BLaER1 (cell line): Measurements from ENCODE around the gene ATF4.

ENCODE experiments used
- H3K27ac ChIP-seq: shearing (Covaris generic); formaldehyde crosslinking; 2 replicates; pipeline ENCODE4 v1.8.1; 2022
- H3K27me3 ChIP-seq: shearing (Covaris generic); formaldehyde crosslinking; 2 replicates; pipeline ENCODE4 v1.8.1; 2022
- H3K36me3 ChIP-seq: shearing (Covaris generic); formaldehyde crosslinking; 2 replicates; pipeline ENCODE4 v1.8.1; 2022
- H3K4me1 ChIP-seq: shearing (Covaris generic); formaldehyde crosslinking; 2 replicates; pipeline ENCODE4 v1.8.1; 2022
- H3K4me2 ChIP-seq: shearing (Covaris generic); formaldehyde crosslinking; 2 replicates; pipeline ENCODE4 v1.8.1; 2022
- H3K4me3 ChIP-seq: shearing (Covaris generic); formaldehyde crosslinking; 2 replicates; pipeline ENCODE4 v1.8.1; 2022
- H3K9ac ChIP-seq: shearing (Covaris generic); formaldehyde crosslinking; 2 replicates; pipeline ENCODE4 v1.8.1; 2022
- H3K9me3 ChIP-seq: shearing (Covaris generic); formaldehyde crosslinking; 2 replicates; pipeline ENCODE4 v1.8.1; 2022
- H4K20me1 ChIP-seq: shearing (Covaris generic); formaldehyde crosslinking; 2 replicates; pipeline ENCODE4 v1.8.1; 2022
- Cebpa-rat ChIP-seq: shearing (Covaris generic); IDR thresholded peaks from 2 replicates; pipeline ENCODE4 v1.8.1; 2022

ATF4 gene

GRCh38 chr22:39510529-39511149 lies 9.7 kb upstream of the ATF4 start:
- Histone ChIP-seq H3K9me3 (no peaks in the 10 kb centered on the region), H3K4me2 (no peak overlapping the region), H3K27me3 (no peaks in the 10 kb centered on the region), H3K9ac (no peak overlapping the region), H3K27ac (no peak overlapping the region), H3K4me1 (peaks cover 6% of the 10 kb centered on the region; the same call in 1 of the 2 replicates), H3K4me3 (no peak overlapping the region), H3K36me3 (peaks cover 100% of the 10 kb centered on the region), H4K20me1 (peaks cover 94% of the 10 kb centered on the region)
- no peak for TF ChIP-seq Cebpa-rat

DNA sequence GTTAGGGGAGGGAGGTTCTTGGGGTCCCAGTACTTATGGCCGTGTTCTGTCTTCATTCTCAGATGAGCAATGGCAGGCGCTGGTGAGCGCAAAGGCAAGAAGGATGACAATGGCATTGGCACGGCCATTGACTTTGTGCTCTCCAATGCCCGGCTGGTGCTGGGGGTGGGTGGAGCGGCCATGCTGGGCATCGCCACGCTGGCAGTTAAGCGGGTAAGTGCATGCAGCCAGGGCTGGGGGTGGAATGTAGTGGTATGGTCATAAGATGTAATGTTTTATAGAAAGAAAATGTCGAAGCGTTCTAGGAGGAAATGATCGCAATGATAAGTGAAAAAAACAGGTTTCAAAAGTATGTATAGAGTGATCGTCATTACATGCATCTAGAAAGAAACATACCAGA lies 9.1 kb upstream of the ATF4 start:
- Histone ChIP-seq H3K9me3 (no peaks in the 10 kb centered on the region), H3K27me3 (no peaks in the 10 kb centered on the region), H3K4me2 (no peak overlapping the region), H3K36me3 (peaks cover 100% of the 10 kb centered on the region), H4K20me1 (peaks cover 88% of the 10 kb centered on the region), H3K4me3 (no peak overlapping the region), H3K9ac (no peak overlapping the region), H3K27ac (no peak overlapping the region), H3K4me1 (peaks cover 6% of the 10 kb centered on the region; the same call in 1 of the 2 replicates)
- no peak for TF ChIP-seq Cebpa-rat

DNA sequence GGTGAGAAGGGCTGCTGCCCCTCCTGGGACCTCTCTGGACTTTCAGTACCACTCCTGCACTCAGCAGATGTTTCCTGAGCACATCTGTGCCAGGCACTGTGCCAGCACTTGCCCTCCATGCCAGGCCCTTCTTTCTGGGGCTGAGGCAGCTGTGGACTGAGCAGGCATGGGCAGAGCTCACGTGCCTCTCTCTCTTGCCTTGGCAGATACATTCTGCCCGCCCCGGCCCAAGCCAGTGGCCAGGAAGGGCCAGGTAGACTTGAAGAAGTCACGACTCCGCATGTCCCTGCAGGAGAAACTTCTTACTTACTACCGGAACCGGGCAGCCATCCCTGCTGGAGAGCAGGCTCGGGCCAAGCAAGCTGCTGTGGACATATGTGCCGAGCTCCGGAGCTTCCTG lies 8.3 kb upstream of the ATF4 start:
- no peak overlapping the region for H3K27ac ChIP-seq
- peaks cover 6% of the 10 kb centered on the region; the same call in 1 of the 2 replicates for H3K4me1 ChIP-seq
- no peaks in the 10 kb centered on the region for H3K9me3 ChIP-seq
- H3K4me2 ChIP-seq, result no peak overlapping the region
- peaks cover 100% of the 10 kb centered on the region for H3K36me3 ChIP-seq
- H3K4me3 ChIP-seq, result no peak overlapping the region
- no peak for TF ChIP-seq Cebpa-rat
- H3K27me3 ChIP-seq, result no peaks in the 10 kb centered on the region
- H3K9ac ChIP-seq, result no peak overlapping the region
- H4K20me1 ChIP-seq, result peaks cover 80% of the 10 kb centered on the region

- TF ChIP-seq Cebpa-rat, result no peak
- peaks cover 19% of the 10 kb centered on the region for H3K4me1 ChIP-seq
- peaks cover 91% of the 10 kb centered on the region for H3K36me3 ChIP-seq
- H3K9ac ChIP-seq, result no peak overlapping the region
- H3K27ac ChIP-seq, result no peak overlapping the region
- peaks cover 62% of the 10 kb centered on the region for H4K20me1 ChIP-seq
- no peak overlapping the region for H3K4me3 ChIP-seq
- H3K9me3 ChIP-seq, result no peaks in the 10 kb centered on the region
- H3K27me3 ChIP-seq, result no peaks in the 10 kb centered on the region
- H3K4me2 ChIP-seq, result no peak overlapping the region
These were observed 6.6 kb upstream of the ATF4 start for GRCh38 chr22:39513791-39514190.

DNA sequence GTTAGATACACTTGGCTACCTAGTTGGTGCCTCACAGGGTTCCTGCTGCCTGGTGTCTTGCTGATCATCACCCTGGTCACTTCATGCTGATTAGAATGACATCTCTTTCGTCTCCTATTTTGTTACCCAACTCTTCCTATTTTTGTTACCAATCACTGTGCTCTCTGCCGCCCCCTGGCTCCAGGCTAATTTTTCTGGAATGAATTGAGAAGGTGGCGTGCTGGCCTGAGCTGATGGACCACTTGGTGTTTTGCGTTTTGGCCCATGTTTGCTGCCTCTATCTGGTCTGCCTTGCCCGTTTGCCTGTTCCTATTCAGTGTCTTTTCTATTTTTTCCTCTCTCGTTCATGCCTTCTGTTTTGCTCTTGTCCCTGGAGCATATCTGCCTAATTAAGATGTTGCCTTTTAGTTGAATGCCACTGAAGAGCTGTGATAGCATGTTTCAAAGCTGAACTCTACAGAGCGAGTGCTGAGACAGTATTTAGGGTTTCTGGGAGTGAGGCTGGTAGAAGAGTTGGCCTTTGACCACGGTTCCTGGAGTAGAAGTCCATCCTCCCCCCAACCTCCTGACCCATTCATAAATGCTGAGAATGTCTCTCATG lies 5.9 kb upstream of the ATF4 start:
- Histone ChIP-seq H3K27me3 (no peaks in the 10 kb centered on the region), H3K4me3 (no peak overlapping the region), H3K4me1 (peaks cover 23% of the 10 kb centered on the region), H3K36me3 (peaks cover 84% of the 10 kb centered on the region), H3K9ac (no peak overlapping the region), H3K9me3 (no peaks in the 10 kb centered on the region), H3K27ac (no peak overlapping the region), H4K20me1 (peaks cover 55% of the 10 kb centered on the region), H3K4me2 (no peak overlapping the region)
- TF ChIP-seq Cebpa-rat, result no peak

GRCh38 chr22:39515266-39516050 lies 4.9 kb upstream of the ATF4 start:
- no peak for TF ChIP-seq Cebpa-rat
- Histone ChIP-seq H3K27me3 (no peaks in the 10 kb centered on the region), H3K4me3 (no peak overlapping the region), H3K36me3 (peaks cover 74% of the 10 kb centered on the region), H3K4me1 (peaks cover 23% of the 10 kb centered on the region), H3K9ac (no peak overlapping the region), H3K9me3 (no peaks in the 10 kb centered on the region), H4K20me1 (peaks cover 46% of the 10 kb centered on the region), H3K27ac (no peak overlapping the region), H3K4me2 (no peak overlapping the region)

- TF ChIP-seq Cebpa-rat, result no peak
- no peaks in the 10 kb centered on the region for H3K27me3 ChIP-seq
- H3K27ac ChIP-seq, result no peak overlapping the region
- H3K9me3 ChIP-seq, result no peaks in the 10 kb centered on the region
- no peak overlapping the region for H3K4me2 ChIP-seq
- peaks cover 26% of the 10 kb centered on the region for H3K4me1 ChIP-seq
- H3K36me3 ChIP-seq, result peaks cover 70% of the 10 kb centered on the region
- H3K9ac ChIP-seq, result no peak overlapping the region
- H3K4me3 ChIP-seq, result no peak overlapping the region
- H4K20me1 ChIP-seq, result peaks cover 46% of the 10 kb centered on the region
These were observed 2.9 kb upstream of the ATF4 start for GRCh38 chr22:39517470-39517869.

DNA sequence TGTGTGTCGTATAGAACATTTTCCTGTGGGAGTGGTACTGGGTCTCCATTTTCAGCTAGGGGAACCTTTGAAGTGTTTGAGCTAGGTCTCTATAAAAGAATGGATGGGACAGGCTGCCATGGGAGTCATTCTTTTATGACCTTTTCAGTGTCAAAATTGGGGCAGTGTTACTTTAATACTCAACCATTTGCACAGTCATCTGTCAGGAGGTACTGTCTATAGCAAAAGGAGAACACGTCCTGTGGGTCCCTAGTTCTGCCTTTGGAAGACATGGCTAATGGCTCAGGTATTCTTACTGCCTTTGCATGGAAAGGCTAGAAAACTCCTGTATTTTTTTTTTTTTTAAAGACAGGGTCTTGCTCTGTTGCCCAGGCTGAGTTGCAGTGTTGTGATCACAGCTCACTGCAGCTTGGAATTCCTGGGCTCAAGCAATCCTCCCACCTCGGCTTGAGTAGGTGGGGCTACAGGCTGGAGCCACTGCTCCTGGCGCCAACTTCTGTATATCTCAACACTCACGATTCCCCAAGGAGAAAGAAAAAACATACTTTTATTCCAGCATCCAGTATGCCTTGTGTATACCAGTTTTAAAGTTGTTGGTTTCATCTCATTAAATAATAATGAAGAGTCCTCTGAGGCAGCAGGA lies 2.1 kb upstream of the ATF4 start:
- peaks cover 70% of the 10 kb centered on the region for H3K36me3 ChIP-seq
- peaks cover 52% of the 10 kb centered on the region for H4K20me1 ChIP-seq
- H3K27me3 ChIP-seq, result no peaks in the 10 kb centered on the region
- 0 out of 2 replicates have a peak overlapping the region, but pooled peaks have one; percentile 100 for H3K27ac ChIP-seq
- H3K4me3 ChIP-seq, result peak overlapping the region; percentile 98
- peak overlapping the region; percentile 83 for H3K4me2 ChIP-seq
- peak overlapping the region; percentile 100; the same call in 1 of the 2 replicates for H3K9ac ChIP-seq
- peaks cover 34% of the 10 kb centered on the region for H3K4me1 ChIP-seq
- TF ChIP-seq Cebpa-rat, result no peak
- H3K9me3 ChIP-seq, result no peaks in the 10 kb centered on the region

DNA sequence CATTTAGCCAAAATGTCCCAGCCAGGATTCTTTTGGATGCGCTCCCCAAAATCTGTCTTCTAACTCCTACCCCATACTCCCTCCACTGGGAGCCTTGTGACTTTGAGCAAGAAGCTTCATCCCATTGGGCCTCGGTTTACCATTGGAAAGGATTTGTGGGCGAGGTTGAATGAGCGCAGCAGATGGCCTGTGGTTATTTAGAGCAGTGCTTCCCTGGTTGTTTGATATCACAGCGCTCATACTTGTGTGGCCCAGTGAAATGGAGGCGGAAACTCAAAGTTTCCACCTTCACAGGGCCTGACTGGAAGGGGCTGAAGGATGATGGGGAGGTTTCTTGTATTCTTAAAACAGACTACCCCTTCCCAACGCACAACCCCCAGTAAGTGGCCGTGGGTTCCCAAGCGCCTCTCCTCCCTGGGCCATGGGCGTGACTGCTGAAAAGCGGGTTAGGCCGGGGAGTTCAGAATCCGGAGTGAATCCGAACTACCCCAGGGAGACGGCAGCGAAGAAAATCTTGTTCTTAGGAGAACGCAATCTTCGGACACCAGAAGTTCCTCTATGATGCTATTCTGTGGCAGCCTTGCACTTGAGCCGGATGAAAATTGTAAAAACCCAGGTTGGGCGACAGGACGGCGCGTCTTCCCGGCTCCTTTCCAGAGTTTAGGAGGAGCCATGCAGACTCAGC lies 1.2 kb upstream of the ATF4 start:
- Histone ChIP-seq H3K27me3 (no peaks in the 10 kb centered on the region), H3K9ac (peak overlapping the region; percentile 100), H3K36me3 (peaks cover 70% of the 10 kb centered on the region), H3K4me3 (peak overlapping the region; percentile 98), H4K20me1 (peaks cover 52% of the 10 kb centered on the region), H3K4me2 (peak overlapping the region; percentile 83), H3K27ac (peak overlapping the region; percentile 100), H3K9me3 (no peaks in the 10 kb centered on the region), H3K4me1 (peaks cover 43% of the 10 kb centered on the region)
- TF ChIP-seq Cebpa-rat, result no peak
